CD4-positive, alpha-beta T cell treated with Interferon alpha-2 for 1 hour (primary cell): ENCODE measurements around the gene ZNRF2.
A peak's percentile ranks its signal among the peaks of the same experiment; 100 is the strongest.

ENCODE experiments used
- DNase-seq, 2 donors: peaks; one replicate each; pipeline ENCODE4 v3.0.0-alpha.2; 2020 to 2022

The ZNRF2 gene

GRCh38 chr7:30284298-30285066, at the start of gene ZNRF2:
Gene ZNRF2, plus strand, starts transcription at chr7:30284597. Its CDS starts 761 bp downstream, at chr7:30285358.
- DNase-seq, result peak; percentile 100

GRCh38 chr7:30237271-30237695, 47.1 kb upstream of the ZNRF2 start:
- DNase-seq, result peak in 1 of 2 donors; percentile 64

- peak in 1 of 2 donors; percentile 10 for DNase-seq
These were observed 45.5 kb upstream of the ZNRF2 start for GRCh38 chr7:30238721-30239441.

GRCh38 chr7:30240106-30240800, 44.1 kb upstream of the ZNRF2 start:
- no peak for DNase-seq

- DNase-seq, result no peak
These were observed 42.6 kb upstream of the ZNRF2 start for GRCh38 chr7:30241767-30242166.

- DNase-seq, result no peak
These were observed 40.1 kb upstream of the ZNRF2 start for GRCh38 chr7:30244340-30244739.

- DNase-seq, result no peak
These were observed 38.5 kb upstream of the ZNRF2 start for GRCh38 chr7:30245913-30246312.

- no peak for DNase-seq
These were observed 38.0 kb upstream of the ZNRF2 start for GRCh38 chr7:30246392-30246791.

GRCh38 chr7:30247541-30248401, 36.6 kb upstream of the ZNRF2 start:
- no peak for DNase-seq

GRCh38 chr7:30249316-30249715, 35.1 kb upstream of the ZNRF2 start:
- DNase-seq, result peak in 1 of 2 donors; percentile 9

- no peak for DNase-seq
These were observed 34.2 kb upstream of the ZNRF2 start for GRCh38 chr7:30249986-30250774.

- DNase-seq, result no peak
These were observed 32.6 kb upstream of the ZNRF2 start for GRCh38 chr7:30251708-30252329.

- DNase-seq, result peak in 1 of 2 donors; percentile 15
These were observed 31.3 kb upstream of the ZNRF2 start for GRCh38 chr7:30252885-30253795.

- DNase-seq, result no peak
These were observed 30.6 kb upstream of the ZNRF2 start for GRCh38 chr7:30253796-30254165.

- no peak for DNase-seq
These were observed 30.1 kb upstream of the ZNRF2 start for GRCh38 chr7:30254248-30254647.

- DNase-seq, result no peak
These were observed 29.7 kb upstream of the ZNRF2 start for GRCh38 chr7:30254717-30255063.

GRCh38 chr7:30255064-30255769, 29.2 kb upstream of the ZNRF2 start:
- no peak for DNase-seq

GRCh38 chr7:30256349-30256858, 28.0 kb upstream of the ZNRF2 start:
- no peak for DNase-seq

GRCh38 chr7:30260246-30260768, 24.1 kb upstream of the ZNRF2 start:
- no peak for DNase-seq
